A673 (cell line): Measurements from ENCODE around the gene RAPGEF4. TPM values are rescaled to one million over a fixed set of nuclear protein-coding genes. Genes with fewer than 3 reads are reported as not detected.

Experiments used
- BruUV-seq: library from RNA; stranded (reverse); fragments of 400-500 nt; replicated peaks from 2 replicates; lab custom pipeline; 2021; lab: Mats Ljungman, UMichigan
- CTCF ChIA-PET: fragments of 300-600 bp; sonication (Branson Sonifier 250); formaldehyde crosslinking; loops from one replicate; lab custom pipeline; 2022; ENCODE audit warnings: antibody characterized with exemption; lab: Charles Lee
- POLR2A ChIA-PET: fragments of 300-600 bp; sonication (Branson Sonifier 250); formaldehyde crosslinking; loops from one replicate; lab custom pipeline; 2022; ENCODE audit warnings: antibody characterized with exemption; ENCODE audit not compliant: low non-redundant PET; lab: Charles Lee
- DNase-seq: peaks from one replicate; pipeline ENCODE4 v3.0.0-alpha.2; 2015; ENCODE audit warnings: low spot score
- H3K27ac ChIP-seq: fragments of 200-600 bp; sonication (generic); 2 replicates; pipeline ENCODE4 v1.5.1; 2016; ENCODE audit warnings: mixed run types, low read depth, mild to moderate bottlenecking, mixed read lengths, antibody characterized with exemption, low read length; ENCODE audit not compliant: poor library complexity, severe bottlenecking
- H3K27me3 ChIP-seq: fragments of 200-600 bp; sonication (generic); replicated peaks from 2 replicates; pipeline ENCODE4 v1.6.1; 2017; ENCODE audit warnings: mixed run types, low read depth, mild to moderate bottlenecking, mixed read lengths, antibody characterized with exemption, low read length; ENCODE audit not compliant: insufficient read depth, poor library complexity
- H3K36me3 ChIP-seq: fragments of 200-600 bp; sonication (generic); 2 replicates; pipeline ENCODE4 v1.6.1; 2016; ENCODE audit warnings: mixed run types, mild to moderate bottlenecking, mixed read lengths, antibody characterized with exemption, low read length; ENCODE audit not compliant: insufficient read depth, poor library complexity, severe bottlenecking
- H3K4me1 ChIP-seq: fragments of 200-600 bp; sonication (generic); 2 replicates; pipeline ENCODE4 v1.6.1; 2017; ENCODE audit warnings: mixed run types, mild to moderate bottlenecking, mixed read lengths, antibody characterized with exemption, low read length; ENCODE audit not compliant: insufficient read depth, poor library complexity, severe bottlenecking
- H3K4me3 ChIP-seq: fragments of 200-600 bp; sonication (generic); 2 replicates; pipeline ENCODE4 v1.5.1; 2016; ENCODE audit warnings: low read depth, mixed run types, mild to moderate bottlenecking, mixed read lengths, low read length; ENCODE audit not compliant: poor library complexity, severe bottlenecking
- H3K9me3 ChIP-seq: fragments of 200-600 bp; sonication (generic); 2 replicates; pipeline ENCODE4 v1.6.1; 2016; ENCODE audit warnings: mixed run types, low read depth, mild to moderate bottlenecking, mixed read lengths, antibody characterized with exemption, low read length; ENCODE audit not compliant: poor library complexity, severe bottlenecking
- EZH2 ChIP-seq: fragments of 200-600 bp; sonication (generic); IDR thresholded peaks from 2 replicates; pipeline ENCODE4 v1.6.1; 2017; ENCODE audit warnings: borderline replicate concordance, low read depth, mild to moderate bottlenecking, mixed read lengths, antibody characterized with exemption, low read length; ENCODE audit not compliant: poor library complexity, severe bottlenecking
- intact Hi-C: fragments of 100-400 bp; cut with micrococcal nuclease; formaldehyde crosslinking; loops from one replicate; pipeline ENCODE4 v1.10.0; 2022; ENCODE audit not compliant: unreplicated experiment
- total RNA-seq: library from RNA; stranded (reverse); gene quantifications from 2 replicates; pipeline ENCODE4 v1.2.3, GENCODE V29; 2021
- TF ChIP-seq, protein P1 (sequence below): fragments of 300-800, 200-600 bp; sonication (generic); conservative IDR thresholded peaks from 2 replicates; pipeline ENCODE4 v1.5.1; 2017; ENCODE audit warnings: low read depth, mild to moderate bottlenecking, antibody characterized with exemption, low read length, moderate library complexity, mixed read lengths

The RAPGEF4 gene
- total RNA-seq, 1 experiment from 2014 or later: 0.26 TPM

DNA sequence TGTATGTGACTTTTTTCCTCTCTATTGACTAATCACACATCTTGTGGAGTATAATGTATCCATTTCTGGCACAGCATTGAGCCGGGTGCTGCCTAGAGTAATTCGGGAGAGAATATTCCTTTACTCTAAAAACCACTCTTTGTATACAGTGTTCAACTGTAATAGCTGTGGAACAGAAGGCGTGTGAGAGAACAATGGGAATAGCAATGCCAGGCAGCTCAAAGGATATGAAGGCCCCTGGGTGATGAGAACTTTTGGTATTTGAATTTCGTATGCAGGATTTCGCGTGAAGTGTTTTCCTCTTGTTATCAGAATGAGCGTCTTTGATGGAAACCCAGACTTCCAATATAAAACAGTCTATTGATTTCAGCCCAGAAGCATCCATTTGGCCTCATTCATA, 255.4 kb downstream of the RAPGEF4 start:
- H3K27ac ChIP-seq: no peak overlapping the region
- no TSS peak for BruUV-seq

DNA sequence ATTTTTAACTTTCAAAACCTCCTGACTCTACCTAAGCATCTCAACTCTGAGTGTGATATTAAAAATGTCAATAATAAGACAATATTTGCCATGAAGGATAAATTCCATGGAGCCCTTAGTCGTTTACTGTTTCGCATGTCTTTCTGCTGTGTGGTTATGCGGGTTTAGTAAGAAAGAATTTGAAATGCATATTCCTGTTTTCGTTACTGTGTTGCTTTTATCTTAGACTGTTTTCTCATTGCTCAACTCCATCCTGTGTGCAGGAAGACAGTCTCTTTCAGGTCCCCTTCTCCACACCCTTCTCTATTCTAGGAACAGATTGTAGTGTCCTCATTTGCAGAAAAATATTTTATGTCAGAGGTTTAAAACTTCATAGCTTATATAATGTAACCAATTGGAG, 257.5 kb downstream of the RAPGEF4 start:
- Histone ChIP-seq H3K27me3 (peaks cover 10% of the 10 kb centered on the region), H3K4me1 (no peaks in the 10 kb centered on the region), H3K4me3 (no peak overlapping the region), H3K36me3 (no peaks in the 10 kb centered on the region), H3K27ac (no peak overlapping the region), H3K9me3 (no peaks in the 10 kb centered on the region)
- DNase-seq: no peak
- intact Hi-C loops: no loop called here
- BruUV-seq: no TSS peak
- CTCF ChIA-PET: no interaction called here
- no peak for TF ChIP-seq EZH2
- TF ChIP-seq, protein P1, sequence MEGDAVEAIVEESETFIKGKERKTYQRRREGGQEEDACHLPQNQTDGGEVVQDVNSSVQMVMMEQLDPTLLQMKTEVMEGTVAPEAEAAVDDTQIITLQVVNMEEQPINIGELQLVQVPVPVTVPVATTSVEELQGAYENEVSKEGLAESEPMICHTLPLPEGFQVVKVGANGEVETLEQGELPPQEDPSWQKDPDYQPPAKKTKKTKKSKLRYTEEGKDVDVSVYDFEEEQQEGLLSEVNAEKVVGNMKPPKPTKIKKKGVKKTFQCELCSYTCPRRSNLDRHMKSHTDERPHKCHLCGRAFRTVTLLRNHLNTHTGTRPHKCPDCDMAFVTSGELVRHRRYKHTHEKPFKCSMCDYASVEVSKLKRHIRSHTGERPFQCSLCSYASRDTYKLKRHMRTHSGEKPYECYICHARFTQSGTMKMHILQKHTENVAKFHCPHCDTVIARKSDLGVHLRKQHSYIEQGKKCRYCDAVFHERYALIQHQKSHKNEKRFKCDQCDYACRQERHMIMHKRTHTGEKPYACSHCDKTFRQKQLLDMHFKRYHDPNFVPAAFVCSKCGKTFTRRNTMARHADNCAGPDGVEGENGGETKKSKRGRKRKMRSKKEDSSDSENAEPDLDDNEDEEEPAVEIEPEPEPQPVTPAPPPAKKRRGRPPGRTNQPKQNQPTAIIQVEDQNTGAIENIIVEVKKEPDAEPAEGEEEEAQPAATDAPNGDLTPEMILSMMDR: no peak
- POLR2A ChIA-PET: no interaction called here

More for the DNA sequence above, 255.4 kb downstream of the RAPGEF4 start:
- H3K9me3 ChIP-seq: no peaks in the 10 kb centered on the region
- ChIA-PET CTCF (no interaction called here), POLR2A (interaction anchor here (0.6 kb wide), 1 partner anchor 93 kb away, joined by 5 read pairs; no protein-coding TSS in a partner anchor)
- DNase-seq: no peak
- no peaks in the 10 kb centered on the region for H3K36me3 ChIP-seq
- H3K4me3 ChIP-seq: no peak overlapping the region
- H3K4me1 ChIP-seq: no peaks in the 10 kb centered on the region
- peaks cover 10% of the 10 kb centered on the region for H3K27me3 ChIP-seq
- intact Hi-C loops: no loop called here
- TF ChIP-seq, protein P1: no peak
- TF ChIP-seq EZH2: no peak

DNA sequence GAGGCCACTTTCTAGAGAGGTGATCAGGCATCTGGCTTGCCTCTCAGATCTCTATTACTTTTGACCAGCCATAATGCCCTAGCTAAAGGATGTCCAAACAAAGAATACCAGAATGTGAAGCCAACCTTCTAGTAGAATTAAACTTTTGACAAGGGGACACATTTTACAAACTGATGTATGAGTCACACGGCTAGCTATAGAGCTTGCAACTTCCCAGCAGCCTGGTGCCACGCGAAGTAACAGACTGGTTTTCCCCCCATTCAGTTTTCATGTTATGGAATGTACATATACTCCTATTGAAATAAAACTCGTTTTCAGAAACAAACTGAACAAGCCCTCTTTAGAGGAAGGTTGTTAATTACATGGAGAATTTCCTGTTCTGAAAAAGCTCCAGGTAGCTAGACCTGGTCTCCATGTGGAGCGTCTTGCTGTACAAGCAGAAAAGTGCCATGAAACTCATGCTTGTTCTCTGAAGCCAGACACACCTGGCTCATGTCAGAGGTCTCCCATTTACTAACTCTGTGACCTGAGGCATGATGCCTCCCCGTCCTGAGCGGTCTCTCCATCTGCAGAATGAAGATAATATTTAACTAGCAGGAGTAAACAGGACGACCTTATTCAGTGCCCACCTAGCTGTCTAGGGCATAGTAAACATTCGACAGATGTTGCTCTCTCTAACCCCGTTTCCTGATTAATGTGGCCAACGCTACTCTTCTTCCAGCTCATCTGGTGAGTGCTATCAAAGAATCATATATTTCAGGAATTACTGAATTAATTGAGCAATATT, 258.5 kb downstream of the RAPGEF4 start:
- CTCF ChIA-PET: no interaction called here
- BruUV-seq: no TSS peak
- no peaks in the 10 kb centered on the region for H3K4me1 ChIP-seq
- no peak for DNase-seq
- H3K27ac ChIP-seq: no peak overlapping the region
- H3K27me3 ChIP-seq: peaks cover 10% of the 10 kb centered on the region
- H3K4me3 ChIP-seq: no peak overlapping the region
- no peaks in the 10 kb centered on the region for H3K9me3 ChIP-seq
- POLR2A ChIA-PET: no interaction called here
- TF ChIP-seq, protein P1: no peak
- no peak for TF ChIP-seq EZH2
- no peaks in the 10 kb centered on the region for H3K36me3 ChIP-seq
- intact Hi-C loops: no loop called here
